ENCODE data around the gene PIGN.

PIGN gene

GRCh38 chr18:62119884-62120283 lies 67.0 kb downstream of the PIGN start:
- DNase-seq (ENCODE audit: low spot score) (no peak), FAIRE-seq (no peak)

- FAIRE-seq (no peak), DNase-seq (ENCODE audit: low spot score) (no peak)
These were observed 68.5 kb downstream of the PIGN start for GRCh38 chr18:62118328-62118727.

GRCh38 chr18:62109676-62110075 lies 77.2 kb downstream of the PIGN start:
- FAIRE-seq (no peak), DNase-seq (ENCODE audit: low spot score) (no peak)

GRCh38 chr18:62107881-62108280 lies 79.0 kb downstream of the PIGN start:
- no peak for FAIRE-seq
- DNase-seq (ENCODE audit: low spot score): no peak

- DNase-seq (ENCODE audit: low spot score) (no peak), FAIRE-seq (no peak)
These were observed 80.6 kb downstream of the PIGN start for GRCh38 chr18:62106271-62106670.

- DNase-seq (ENCODE audit: low spot score): no peak
- FAIRE-seq: no peak
These were observed 81.5 kb downstream of the PIGN start for GRCh38 chr18:62105376-62105775.

GRCh38 chr18:62102221-62102620 lies 84.6 kb downstream of the PIGN start:
- FAIRE-seq (no peak), DNase-seq (ENCODE audit: low spot score) (no peak)

- FAIRE-seq (no peak), DNase-seq (ENCODE audit: low spot score) (no peak)
These were observed 85.5 kb downstream of the PIGN start for GRCh38 chr18:62101321-62101721.

GRCh38 chr18:62098960-62099359 lies 87.9 kb downstream of the PIGN start:
- FAIRE-seq (no peak), DNase-seq (ENCODE audit: low spot score) (no peak)

GRCh38 chr18:62097698-62098097 lies 89.2 kb downstream of the PIGN start:
- no peak for FAIRE-seq
- DNase-seq (ENCODE audit: low spot score): no peak

GRCh38 chr18:62091487-62092120 lies 95.3 kb downstream of the PIGN start:
- DNase-seq (ENCODE audit: low spot score) (no peak), FAIRE-seq (no peak)

GRCh38 chr18:62089174-62089573 lies 97.7 kb downstream of the PIGN start:
- no peak for DNase-seq (ENCODE audit: low spot score)

GRCh38 chr18:62088156-62088555 lies 98.7 kb downstream of the PIGN start:
- DNase-seq (ENCODE audit: low spot score): no peak
- FAIRE-seq: no peak

More at GRCh38 chr18:62089174-62089573, 97.7 kb downstream of the PIGN start:
- FAIRE-seq: no peak

- DNase-seq (ENCODE audit: low spot score): no peak
- FAIRE-seq: no peak
These were observed 101.1 kb downstream of the PIGN start for GRCh38 chr18:62085756-62086155.

GRCh38 chr18:62081761-62082294 lies 105.0 kb downstream of the PIGN start:
- DNase-seq (ENCODE audit: low spot score) (no peak), FAIRE-seq (no peak)

- DNase-seq (ENCODE audit: low spot score) (no peak), FAIRE-seq (no peak)
These were observed 105.6 kb downstream of the PIGN start for GRCh38 chr18:62081248-62081647.

GRCh38 chr18:62080172-62080900 lies 106.5 kb downstream of the PIGN start:
- DNase-seq (ENCODE audit: low spot score) (no peak), FAIRE-seq (no peak)

- DNase-seq (ENCODE audit: low spot score) (no peak), FAIRE-seq (no peak)
These were observed 113.2 kb downstream of the PIGN start for GRCh38 chr18:62073461-62074281.

GRCh38 chr18:62072370-62072769 lies 114.5 kb downstream of the PIGN start:
- DNase-seq (ENCODE audit: low spot score): no peak
- no peak for FAIRE-seq

GRCh38 chr18:62071071-62071470 lies 115.8 kb downstream of the PIGN start:
- FAIRE-seq (no peak), DNase-seq (ENCODE audit: low spot score) (no peak)

- FAIRE-seq: no peak
- no peak for DNase-seq (ENCODE audit: low spot score)
These were observed 116.6 kb downstream of the PIGN start for GRCh38 chr18:62070302-62070701.

- no peak for DNase-seq (ENCODE audit: low spot score)
These were observed 117.3 kb downstream of the PIGN start for GRCh38 chr18:62069556-62069955.

More at GRCh38 chr18:62069556-62069955, 117.3 kb downstream of the PIGN start:
- FAIRE-seq: no peak
